Neural cell (in vitro differentiated cells): ENCODE results near the gene LSM10. TPM values are rescaled to one million over a fixed set of nuclear protein-coding genes. Genes with fewer than 3 reads are reported as not detected.

ENCODE experiments used
- H2AFZ ChIP-seq: fragments of 200-600, 300-800 bp; sonication (generic), shearing (Covaris generic); 2 replicates; pipeline ENCODE4 v1.6.0; 2014; ENCODE audit warnings: low read depth, mild to moderate bottlenecking, antibody characterized with exemption, low read length, moderate library complexity
- H3F3A ChIP-seq: fragments of 200-600 bp; shearing (Covaris generic); 2 replicates; pipeline ENCODE4 v1.6.1; 2016; ENCODE audit warnings: mild to moderate bottlenecking, moderate library complexity, mixed read lengths, antibody characterized with exemption, low read length; ENCODE audit not compliant: insufficient read depth, poor library complexity, severe bottlenecking
- H3K27ac ChIP-seq: fragments of 200-600, 300-800 bp; sonication (generic), shearing (Covaris generic); 2 replicates; pipeline ENCODE4 v1.5.1; 2014; ENCODE audit warnings: mild to moderate bottlenecking, low read length, moderate library complexity
- H3K27me3 ChIP-seq: fragments of 300-800, 200-600 bp; sonication (generic), shearing (Covaris generic); 2 replicates; pipeline ENCODE4 v1.6.0; 2014; ENCODE audit warnings: mild to moderate bottlenecking, low read depth, low read length, moderate library complexity; ENCODE audit not compliant: insufficient read depth
- H3K36me3 ChIP-seq: fragments of 300-800, 200-600 bp; sonication (generic), shearing (Covaris generic); 2 replicates; pipeline ENCODE4 v1.5.1; 2014; ENCODE audit warnings: mild to moderate bottlenecking, antibody characterized with exemption, low read length, moderate library complexity; ENCODE audit not compliant: insufficient read depth
- H3K4me2 ChIP-seq: fragments of 300-800, 200-600 bp; sonication (generic), shearing (Covaris generic); 2 replicates; pipeline ENCODE4 v1.6.0; 2014; ENCODE audit warnings: mild to moderate bottlenecking, low read length
- H3K4me3 ChIP-seq: fragments of 300-800, 200-600 bp; sonication (generic), shearing (Covaris generic); 2 replicates; pipeline ENCODE4 v1.5.1; 2014; ENCODE audit warnings: mild to moderate bottlenecking, low read length, moderate library complexity
- H3K79me2 ChIP-seq: fragments of 200-600 bp; shearing (Covaris generic); replicated peaks from 2 replicates; pipeline ENCODE4 v1.6.0; 2014; ENCODE audit warnings: mild to moderate bottlenecking, low read length, moderate library complexity; ENCODE audit not compliant: insufficient read depth
- H3K9ac ChIP-seq: fragments of 300-800, 200-600 bp; sonication (generic), shearing (Covaris generic); 2 replicates; pipeline ENCODE4 v1.6.1; 2016; ENCODE audit warnings: mild to moderate bottlenecking, low read length, mixed read lengths
- H3K9me2 ChIP-seq: fragments of 200-600 bp; shearing (Covaris generic); 2 replicates; pipeline ENCODE4 v1.6.1; 2016; ENCODE audit warnings: mild to moderate bottlenecking, low read length, mixed read lengths; ENCODE audit not compliant: insufficient read depth
- H3K9me3 ChIP-seq: fragments of 200-600, 300-800 bp; sonication (generic), shearing (Covaris generic); 2 replicates; pipeline ENCODE4 v1.6.1; 2016; ENCODE audit warnings: mild to moderate bottlenecking, mixed run types, low read length, moderate library complexity, mixed read lengths
- H4K20me1 ChIP-seq: fragments of 200-600 bp; shearing (Covaris generic); 2 replicates; pipeline ENCODE4 v1.6.1; 2016; ENCODE audit warnings: mild to moderate bottlenecking, mixed run types; ENCODE audit not compliant: insufficient read depth
- CTCF ChIP-seq: fragments of 450-650 bp; IDR thresholded peaks from 2 replicates; pipeline ENCODE4 v1.5.1; 2014; ENCODE audit warnings: antibody characterized with exemption, mild to moderate bottlenecking, moderate library complexity; ENCODE audit not compliant: poor library complexity, severe bottlenecking
- EP300 ChIP-seq: fragments of 450-650 bp; conservative IDR thresholded peaks from 2 replicates; pipeline ENCODE4 v1.6.1; 2014; ENCODE audit warnings: antibody characterized with exemption, mild to moderate bottlenecking, moderate library complexity; ENCODE audit not compliant: poor library complexity, severe bottlenecking
- EZH2 ChIP-seq: fragments of 200-600, 300-800 bp; shearing (Covaris generic), sonication (generic); IDR thresholded peaks from 2 replicates; pipeline ENCODE4 v1.6.1; 2014; ENCODE audit warnings: antibody characterized with exemption, low read length, borderline replicate concordance, mild to moderate bottlenecking; ENCODE audit not compliant: insufficient read depth, poor library complexity, severe bottlenecking
- MXI1 ChIP-seq: fragments of 450-650 bp; conservative IDR thresholded peaks from 2 replicates; pipeline ENCODE4 v1.6.1; 2014; ENCODE audit warnings: antibody characterized with exemption, mild to moderate bottlenecking; ENCODE audit not compliant: poor library complexity, severe bottlenecking
- POLR2AphosphoS5 ChIP-seq: IDR thresholded peaks from 2 replicates; pipeline ENCODE4 v1.6.1; 2012
- RAD21 ChIP-seq: fragments of 450-650 bp; conservative IDR thresholded peaks from 2 replicates; pipeline ENCODE4 v1.6.1; 2014; ENCODE audit warnings: antibody characterized with exemption, mild to moderate bottlenecking, moderate library complexity
- REST ChIP-seq: IDR thresholded peaks from 2 replicates; pipeline ENCODE4 v1.6.1; 2012; ENCODE audit warnings: borderline replicate concordance
- SMC3 ChIP-seq: fragments of 450-650 bp; conservative IDR thresholded peaks from 2 replicates; pipeline ENCODE4 v1.6.1; 2014; ENCODE audit warnings: antibody characterized with exemption, mild to moderate bottlenecking, moderate library complexity; ENCODE audit not compliant: poor library complexity
- TAF1 ChIP-seq: IDR thresholded peaks from 2 replicates; pipeline ENCODE4 v1.6.1; 2012; ENCODE audit warnings: low read depth
- polyA plus RNA-seq: library from polyadenylated mRNA; depleted of rRNA; stranded (reverse); fragments of >200 nt; gene quantifications from 2 replicates; pipeline ENCODE4 v1.2.3, GENCODE V29; 2014

LSM10 gene
- polyA plus RNA-seq, 1 donor from 2014 or later = 1.3 TPM

GRCh38 chr1:36406440-36406839 lies 8.7 kb upstream of the LSM10 start:
- Histone ChIP-seq H3K79me2 (no peaks in the 10 kb centered on the region), H3F3A (no peaks in the 10 kb centered on the region), H3K9me2 (no peaks in the 10 kb centered on the region), H3K4me2 (no peak overlapping the region), H3K27ac (no peak overlapping the region), H3K27me3 (no peaks in the 10 kb centered on the region), H3K36me3 (no peaks in the 10 kb centered on the region), H3K9ac (no peak overlapping the region), H3K4me3 (no peak overlapping the region), H4K20me1 (no peaks in the 10 kb centered on the region), H2AFZ (no peak overlapping the region), H3K9me3 (no peaks in the 10 kb centered on the region)
- TF ChIP-seq MXI1 (no peak), TAF1 (no peak), EZH2 (no peak), POLR2AphosphoS5 (no peak), SMC3 (no peak), RAD21 (no peak), EP300 (no peak), CTCF (no peak), REST (no peak)

GRCh38 chr1:36402504-36402890 lies 4.8 kb upstream of the LSM10 start:
- H3K4me3 ChIP-seq = no peak overlapping the region
- H3K4me2 ChIP-seq = no peak overlapping the region
- H2AFZ ChIP-seq = no peak overlapping the region
- H3K27me3 ChIP-seq = no peaks in the 10 kb centered on the region
- no peaks in the 10 kb centered on the region for H3K9me3 ChIP-seq
- H3K9me2 ChIP-seq = no peaks in the 10 kb centered on the region
- no peaks in the 10 kb centered on the region for H3F3A ChIP-seq
- H3K27ac ChIP-seq = no peak overlapping the region
- H4K20me1 ChIP-seq = no peaks in the 10 kb centered on the region
- no peaks in the 10 kb centered on the region for H3K79me2 ChIP-seq
- H3K9ac ChIP-seq = no peak overlapping the region
- TF ChIP-seq EZH2 (no peak), RAD21 (no peak), TAF1 (no peak), CTCF (no peak), MXI1 (no peak), SMC3 (no peak), POLR2AphosphoS5 (no peak), REST (no peak), EP300 (no peak)
- H3K36me3 ChIP-seq = no peaks in the 10 kb centered on the region
